ENCODE measurements around the gene MTERF4. TPM values are rescaled to one million over a fixed set of nuclear protein-coding genes. Genes with fewer than 3 reads are reported as not detected.

MTERF4 gene
- total and polyA plus RNA-seq, 10 of the 15 experiments (the other 5 are each of a cell fraction or from before 2014, with no cell fraction given): 36.7 to 69.1 (median 45.5) TPM

- ChIA-PET RAD21 (ENCODE audit: unreplicated experiment) (interaction anchor here (0.8 to 4.9 kb wide), 10 partner anchors 8 to 41 kb away, joined by 3 to 43 read pairs (median 3); partner anchors contain the start of genes MTERF4, PASK and PPP1R7), CTCF (interaction anchor here (0.6 to 2.0 kb wide), 7 partner anchors 10 to 488 kb away, joined by 3 to 10 read pairs (median 5); partner anchors contain the start of genes PASK and PPP1R7)
- peak; percentile 84 for FAIRE-seq
Observed at GRCh38 chr2:241110089-241110606, 8.1 kb upstream of the MTERF4 start.

More at GRCh38 chr2:241110089-241110606, 8.1 kb upstream of the MTERF4 start:
- Histone ChIP-seq H3K27ac (ENCODE audit: control insufficient read depth, insufficient read depth) (peak overlapping the region; percentile 82), H3K9ac (ENCODE audit: control insufficient read depth, insufficient read depth, low read length) (peak overlapping the region; percentile 56), H3K4me1 (ENCODE audit: control insufficient read depth, insufficient read depth, low read length) (peaks cover 33% of the 10 kb centered on the region), H3K9me3 (replicated peaks; ENCODE audit: control insufficient read depth, insufficient read depth, low read length) (no peaks in the 10 kb centered on the region), H3K27me3 (replicated peaks in 1 of 2; ENCODE audit: control insufficient read depth in 2 of 2, insufficient read depth in 2 of 2, low read length in 1 of 2) (no peaks in the 10 kb centered on the region), H3K4me3 (peak overlapping the region; percentile 11), H2AFZ (ENCODE audit: control insufficient read depth, low read depth, low read length) (peak overlapping the region; percentile 69), H3K36me3 (ENCODE audit: control insufficient read depth in 2 of 2, insufficient read depth in 2 of 2, low read length in 1 of 2) (peaks cover 6 to 12% of the 10 kb centered on the region in 2 experiments; a peak in 3 of 4 replicates), H3K79me2 (ENCODE audit: control insufficient read depth, insufficient read depth, low read length) (peaks cover 30% of the 10 kb centered on the region), H3K4me2 (ENCODE audit: control insufficient read depth, insufficient read depth) (peak overlapping the region; percentile 90), H4K20me1 (ENCODE audit: control insufficient read depth, insufficient read depth) (no peaks in the 10 kb centered on the region)
- no peak; the same call in 2 of the 3 replicates for ATAC-seq
- WGBS (ENCODE audit: insufficient coverage, insufficient replicate concordance, low lambda C conversion rate, missing lambda C conversion rate): 4% methylated on average over 9 of the region's 9 CpGs
- intact Hi-C loops (cut with micrococcal nuclease; ENCODE audit: unreplicated experiment) (loop anchor here (1.0 kb wide), 1 partner anchor 17 kb away; no protein-coding TSS in a partner anchor), in situ Hi-C loops (cut with MboI) (no loop called here)
- TF ChIP-seq HDGF (IDR thresholded peaks at IDR 0.05): 0 out of 2 replicates have a peak, but pooled peaks have one; percentile 10
- peak; percentile 97 for TF ChIP-seq MLLT1 (IDR thresholded peaks at IDR 0.05)
- no peak for TF ChIP-seq BCL11A (IDR thresholded peaks at IDR 0.05; ENCODE audit: low read depth, low read length)
- TF ChIP-seq SUZ12 (IDR thresholded peaks at IDR 0.05; ENCODE audit: unreplicated experiment): no peak
- TF ChIP-seq ZNF217 (IDR thresholded peaks at IDR 0.05): no peak
- SMC1A ChIA-PET (ENCODE audit: uncharacterized antibody, unreplicated experiment): interaction anchor here (0.6 to 6.5 kb wide), 11 partner anchors 8 to 731 kb away, joined by 3 to 53 read pairs (median 5); partner anchors contain the start of genes MTERF4, PASK and PPP1R7
- DNase-seq (ENCODE audit: low read depth, low spot score): no peak
- POLR2A ChIA-PET: interaction anchor here (0.8 to 5.2 kb wide), 7 partner anchors 8 to 23 kb away, joined by 3 to 54 read pairs (median 4); partner anchors contain the start of gene MTERF4
- BruUV-seq (replicated peaks): no TSS peak
